HG03520 (cell line): ENCODE measurements around the gene ZBTB40.
A peak's percentile ranks its signal among the peaks of the same experiment; 100 is the strongest.

Experiments
- ATAC-seq: cut with Tn5 transposase; IDR thresholded peaks from one replicate; pipeline ENCODE4 v1.9.1; 2021; ENCODE audit warnings: mild to moderate bottlenecking, moderate library complexity; ENCODE audit not compliant: unreplicated experiment

The ZBTB40 gene, protein sequence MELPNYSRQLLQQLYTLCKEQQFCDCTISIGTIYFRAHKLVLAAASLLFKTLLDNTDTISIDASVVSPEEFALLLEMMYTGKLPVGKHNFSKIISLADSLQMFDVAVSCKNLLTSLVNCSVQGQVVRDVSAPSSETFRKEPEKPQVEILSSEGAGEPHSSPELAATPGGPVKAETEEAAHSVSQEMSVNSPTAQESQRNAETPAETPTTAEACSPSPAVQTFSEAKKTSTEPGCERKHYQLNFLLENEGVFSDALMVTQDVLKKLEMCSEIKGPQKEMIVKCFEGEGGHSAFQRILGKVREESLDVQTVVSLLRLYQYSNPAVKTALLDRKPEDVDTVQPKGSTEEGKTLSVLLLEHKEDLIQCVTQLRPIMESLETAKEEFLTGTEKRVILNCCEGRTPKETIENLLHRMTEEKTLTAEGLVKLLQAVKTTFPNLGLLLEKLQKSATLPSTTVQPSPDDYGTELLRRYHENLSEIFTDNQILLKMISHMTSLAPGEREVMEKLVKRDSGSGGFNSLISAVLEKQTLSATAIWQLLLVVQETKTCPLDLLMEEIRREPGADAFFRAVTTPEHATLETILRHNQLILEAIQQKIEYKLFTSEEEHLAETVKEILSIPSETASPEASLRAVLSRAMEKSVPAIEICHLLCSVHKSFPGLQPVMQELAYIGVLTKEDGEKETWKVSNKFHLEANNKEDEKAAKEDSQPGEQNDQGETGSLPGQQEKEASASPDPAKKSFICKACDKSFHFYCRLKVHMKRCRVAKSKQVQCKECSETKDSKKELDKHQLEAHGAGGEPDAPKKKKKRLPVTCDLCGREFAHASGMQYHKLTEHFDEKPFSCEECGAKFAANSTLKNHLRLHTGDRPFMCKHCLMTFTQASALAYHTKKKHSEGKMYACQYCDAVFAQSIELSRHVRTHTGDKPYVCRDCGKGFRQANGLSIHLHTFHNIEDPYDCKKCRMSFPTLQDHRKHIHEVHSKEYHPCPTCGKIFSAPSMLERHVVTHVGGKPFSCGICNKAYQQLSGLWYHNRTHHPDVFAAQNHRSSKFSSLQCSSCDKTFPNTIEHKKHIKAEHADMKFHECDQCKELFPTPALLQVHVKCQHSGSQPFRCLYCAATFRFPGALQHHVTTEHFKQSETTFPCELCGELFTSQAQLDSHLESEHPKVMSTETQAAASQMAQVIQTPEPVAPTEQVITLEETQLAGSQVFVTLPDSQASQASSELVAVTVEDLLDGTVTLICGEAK

DNA sequence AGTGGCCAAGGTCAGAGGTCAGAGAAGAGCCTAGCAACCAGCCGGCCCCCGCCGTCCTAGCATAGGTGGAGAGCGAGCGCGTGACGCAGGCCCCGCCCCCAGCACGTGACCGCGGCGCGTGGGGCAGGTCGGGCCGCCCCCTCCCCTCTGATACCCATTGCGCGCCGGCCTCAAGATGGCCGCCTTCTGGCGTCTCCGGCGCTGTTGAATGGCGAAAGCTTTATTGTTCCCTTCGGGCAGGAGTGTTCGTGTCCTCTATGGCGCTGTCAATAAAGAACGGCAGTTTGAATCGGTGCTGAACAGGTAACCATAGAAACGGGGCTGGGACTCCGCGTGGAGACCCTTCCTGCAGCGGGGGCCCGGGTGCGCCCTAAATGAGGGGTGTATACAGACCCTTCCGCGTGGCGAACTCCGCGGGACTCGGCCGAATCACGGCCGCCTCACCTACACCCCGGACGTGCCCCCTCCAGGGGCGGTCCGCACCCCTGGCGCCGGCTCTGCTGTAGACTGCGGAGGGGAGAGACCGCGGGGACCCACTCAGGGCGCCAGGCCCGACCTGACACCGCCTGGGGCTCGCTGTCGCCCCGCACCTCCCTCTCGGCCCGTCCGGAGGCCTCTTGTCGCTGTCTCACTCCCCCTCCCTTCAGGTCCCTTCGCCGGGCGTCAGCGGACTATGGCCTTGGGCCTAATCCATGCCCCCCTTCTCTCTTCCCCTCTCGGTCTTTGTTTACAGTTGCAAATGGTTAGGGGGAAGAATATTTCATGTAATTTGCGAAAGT is at the start of gene ZBTB40:
Gene ZBTB40 (plus strand): TSS at position 150 of the 779 bp plus-strand sequence. CDS start 38,098 bp downstream, outside the sequence.
- ATAC-seq, result peak; percentile 82

DNA sequence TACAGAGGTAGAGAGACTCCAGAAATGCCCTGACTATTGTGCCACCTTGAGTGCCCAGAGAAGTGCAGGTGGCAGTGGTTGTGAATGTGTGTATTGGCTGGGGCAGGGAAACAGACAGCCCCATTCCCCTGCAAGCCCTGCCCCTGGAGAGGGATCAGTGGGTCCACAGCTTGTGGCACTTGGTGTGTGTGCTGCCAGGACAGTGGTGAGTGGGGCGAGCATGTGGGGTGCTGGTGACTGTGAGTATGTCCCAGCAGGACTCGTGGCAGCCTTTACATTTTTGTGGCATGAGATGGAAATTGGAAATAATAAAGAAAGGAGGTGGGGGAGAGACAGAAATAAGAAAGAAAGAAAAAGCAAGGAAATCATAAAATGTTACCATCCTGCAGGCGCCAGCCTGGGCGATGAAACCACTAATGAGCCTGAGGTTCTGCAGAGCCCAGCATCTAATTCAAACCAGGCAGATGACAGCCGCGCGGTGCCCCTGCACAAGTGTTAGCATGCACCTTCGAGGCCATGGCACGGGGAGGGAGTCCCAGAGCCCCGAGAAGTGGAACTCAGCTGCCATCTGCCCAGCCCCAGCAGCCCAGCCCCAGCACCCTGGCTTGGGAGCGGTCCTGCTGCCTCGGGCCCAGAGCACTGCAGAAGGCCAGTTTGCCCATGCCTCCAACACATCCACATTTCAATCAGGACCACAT is 49.1 kb upstream of the ZBTB40 start:
- no peak for ATAC-seq

DNA sequence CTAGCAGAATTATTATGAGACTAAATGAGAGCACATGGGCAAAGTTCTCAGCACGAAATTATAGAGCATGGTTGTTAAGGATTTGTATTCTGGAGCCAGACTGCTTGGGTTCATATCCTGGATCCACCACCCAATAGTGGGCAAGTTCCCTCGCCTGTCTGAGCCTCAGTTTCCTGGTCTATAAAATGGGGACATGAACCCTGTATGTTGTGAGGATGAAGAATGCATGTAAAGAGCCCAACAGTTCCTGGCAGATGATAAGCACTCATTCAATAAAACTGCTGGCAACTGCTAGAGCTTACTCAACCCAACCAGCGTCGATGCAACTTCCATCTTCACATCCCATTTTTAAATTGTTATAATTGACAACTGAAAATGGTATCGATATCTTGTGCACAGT is 47.2 kb upstream of the ZBTB40 start:
- no peak for ATAC-seq

DNA sequence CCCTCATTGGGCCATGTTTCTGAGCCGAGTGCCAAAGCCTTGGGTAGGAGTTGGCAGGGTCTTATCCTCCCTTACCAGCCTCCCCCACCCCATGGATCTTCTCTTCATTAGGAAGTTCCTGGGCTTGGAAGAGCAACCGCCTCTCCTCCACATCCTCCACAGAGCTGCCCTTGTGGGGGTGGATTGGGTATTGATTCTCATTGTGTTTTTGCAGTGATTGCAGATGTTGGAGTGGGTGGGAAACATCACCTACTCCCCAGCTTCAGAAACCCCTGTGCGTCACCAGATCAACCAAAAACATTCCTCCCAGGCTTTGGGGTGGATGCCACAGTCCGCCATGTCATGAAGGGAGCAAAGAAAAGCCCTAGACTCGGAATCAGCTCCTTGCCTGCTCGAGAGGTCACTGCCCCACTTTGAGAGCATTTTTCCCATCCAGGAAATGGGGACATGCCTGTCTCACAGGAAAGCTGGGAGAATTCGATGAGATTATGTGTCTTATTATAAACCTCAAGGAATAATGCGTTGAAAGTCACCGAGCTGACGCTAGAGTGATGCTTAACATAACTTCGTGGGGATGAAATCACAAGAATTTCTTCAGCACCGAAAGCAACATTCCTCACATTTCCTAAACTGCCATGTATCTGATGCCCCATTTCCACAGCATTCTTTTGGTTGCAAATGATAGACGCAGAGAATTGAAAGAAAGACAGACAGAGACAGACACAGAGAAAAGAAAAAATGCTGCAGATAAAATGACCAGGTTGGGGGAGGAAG is 44.7 kb upstream of the ZBTB40 start:
- no peak for ATAC-seq

DNA sequence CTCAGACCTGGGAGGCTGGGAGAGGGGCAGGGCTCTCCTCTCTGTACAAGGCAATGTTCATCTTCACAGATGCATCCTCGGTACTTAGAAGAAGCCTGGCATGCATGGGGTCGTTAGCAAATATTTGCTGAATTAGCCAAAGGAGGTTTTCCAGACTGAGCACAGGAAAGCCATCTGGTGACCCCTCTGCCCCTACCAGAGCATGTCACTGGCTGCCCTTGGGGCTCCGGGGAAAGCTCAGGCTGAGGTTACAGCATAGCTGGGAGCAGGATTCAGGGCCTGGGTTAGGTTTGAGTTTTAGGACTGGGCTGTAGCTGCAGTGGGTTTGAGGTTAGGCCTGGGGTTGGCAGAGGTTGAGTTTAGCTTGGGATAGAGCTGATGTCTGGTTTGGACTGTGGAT is 43.4 kb upstream of the ZBTB40 start:
- no peak for ATAC-seq

DNA sequence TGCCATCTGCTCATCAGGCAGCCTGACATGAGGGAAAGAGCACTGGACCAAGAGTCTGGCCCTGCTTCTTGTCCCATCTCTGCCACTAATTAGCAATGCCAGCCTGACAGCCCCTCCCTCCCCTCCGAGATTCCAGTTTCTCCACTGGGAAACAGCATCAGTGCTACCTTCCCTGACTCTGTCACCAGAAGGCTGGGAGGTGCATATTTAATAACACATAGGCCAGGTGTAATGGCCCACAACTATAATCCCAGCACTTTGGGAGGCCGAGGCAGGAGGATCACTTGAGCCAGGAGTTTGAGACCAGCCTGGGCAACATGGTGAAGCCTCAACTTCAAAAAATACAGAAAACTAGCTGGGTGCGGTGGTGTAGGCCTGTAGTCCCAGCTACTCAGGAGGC is 41.2 kb upstream of the ZBTB40 start:
- no peak for ATAC-seq

DNA sequence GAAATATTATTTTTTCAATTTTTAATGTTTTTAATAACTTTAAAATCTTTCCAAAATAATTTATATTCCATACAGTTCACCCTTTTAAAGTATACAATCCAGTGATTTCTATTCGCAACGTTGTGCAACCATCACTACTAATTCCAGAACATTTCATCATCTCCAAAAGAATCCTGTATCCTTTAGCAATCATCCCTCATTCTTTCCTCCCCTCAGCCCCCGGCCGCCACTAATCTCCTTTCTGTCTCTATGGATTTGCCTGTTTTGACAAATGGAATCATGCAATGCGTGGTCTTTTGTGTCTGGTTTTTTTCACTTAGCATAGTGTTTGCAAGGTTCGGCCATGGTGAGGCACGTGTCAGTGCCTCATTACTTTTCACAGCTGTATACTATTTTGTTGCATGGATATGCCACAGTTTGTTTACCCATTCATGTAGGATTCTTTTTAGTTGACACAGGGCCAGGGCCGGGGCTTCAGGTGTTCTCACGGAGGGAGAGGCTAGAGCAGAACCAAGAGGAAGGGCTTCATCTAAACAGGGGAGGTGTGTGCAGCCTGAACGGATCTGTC is 40.6 kb upstream of the ZBTB40 start:
- ATAC-seq, result no peak

DNA sequence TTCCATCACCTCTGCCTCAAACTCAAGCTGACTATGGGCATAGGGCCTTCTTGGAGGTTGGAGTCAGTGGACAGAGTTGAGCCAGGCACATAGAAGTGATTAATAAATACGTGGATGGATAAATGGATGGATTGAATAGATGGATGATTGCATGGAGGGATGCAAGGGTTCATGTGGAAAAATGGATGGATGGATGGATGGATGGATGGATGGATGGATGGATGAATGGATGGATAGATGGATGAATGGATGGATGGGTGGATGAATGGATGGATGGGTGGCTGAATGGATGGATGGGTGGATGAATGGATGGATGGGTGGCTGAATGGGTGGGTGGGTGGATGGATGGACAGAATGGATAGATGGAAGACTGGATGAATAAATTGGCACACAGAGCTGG is 40.1 kb upstream of the ZBTB40 start:
- ATAC-seq, result no peak

DNA sequence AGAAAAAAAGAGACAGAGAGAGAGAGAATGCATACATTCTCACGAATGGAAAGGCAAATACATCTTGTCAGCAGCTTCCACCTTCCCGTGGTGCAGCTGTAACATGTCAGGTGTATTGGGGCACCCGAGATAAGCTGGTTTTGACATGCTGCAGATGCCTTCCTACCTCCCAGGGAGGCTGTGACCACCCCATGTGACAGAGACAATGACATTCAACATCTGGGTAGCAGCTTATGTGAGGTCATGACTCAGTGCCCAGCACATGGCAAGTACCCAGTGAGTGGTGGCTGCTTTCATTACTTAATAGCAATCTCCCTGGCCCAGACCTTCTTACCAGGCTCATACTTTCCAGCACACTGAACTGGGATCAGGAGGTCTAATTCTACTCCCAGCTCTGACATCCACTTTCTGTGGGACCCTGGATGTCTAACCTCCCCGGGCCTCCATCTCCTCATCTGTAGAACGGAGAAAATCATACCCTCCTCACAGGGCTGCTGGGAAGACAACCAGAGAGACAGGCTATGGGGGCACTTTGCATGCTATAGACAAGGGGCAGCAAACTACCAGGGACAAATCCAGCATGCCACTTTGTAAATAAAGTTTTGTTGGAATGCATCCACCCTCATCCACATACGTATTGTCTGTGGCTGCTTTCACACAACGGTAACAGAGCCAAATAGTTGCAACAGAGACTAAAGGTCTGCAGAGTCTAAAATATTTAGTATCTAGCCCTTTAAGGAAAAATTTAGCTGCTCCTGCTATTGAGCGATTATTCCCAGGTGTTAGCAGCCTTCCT is 38.5 kb upstream of the ZBTB40 start:
- no peak for ATAC-seq

DNA sequence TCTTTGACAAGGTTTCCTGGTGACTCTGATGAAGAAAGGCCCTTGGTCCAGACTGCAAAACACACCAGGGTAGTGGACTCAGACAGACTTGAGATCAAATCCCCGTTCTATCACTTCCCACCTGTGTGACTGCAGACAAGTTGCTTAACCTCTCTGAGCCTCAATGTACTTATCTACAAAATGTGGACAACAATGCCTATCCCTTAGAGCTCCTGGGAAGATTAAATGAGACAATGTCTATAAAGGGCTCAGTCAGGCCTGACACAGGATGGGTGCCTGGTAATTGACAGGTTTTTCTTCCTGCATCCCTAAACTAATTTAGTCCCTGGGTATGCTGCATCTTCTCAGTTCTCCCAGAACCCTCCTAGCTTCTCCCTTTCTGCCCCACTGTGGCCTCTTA is 37.9 kb upstream of the ZBTB40 start:
- no peak for ATAC-seq

DNA sequence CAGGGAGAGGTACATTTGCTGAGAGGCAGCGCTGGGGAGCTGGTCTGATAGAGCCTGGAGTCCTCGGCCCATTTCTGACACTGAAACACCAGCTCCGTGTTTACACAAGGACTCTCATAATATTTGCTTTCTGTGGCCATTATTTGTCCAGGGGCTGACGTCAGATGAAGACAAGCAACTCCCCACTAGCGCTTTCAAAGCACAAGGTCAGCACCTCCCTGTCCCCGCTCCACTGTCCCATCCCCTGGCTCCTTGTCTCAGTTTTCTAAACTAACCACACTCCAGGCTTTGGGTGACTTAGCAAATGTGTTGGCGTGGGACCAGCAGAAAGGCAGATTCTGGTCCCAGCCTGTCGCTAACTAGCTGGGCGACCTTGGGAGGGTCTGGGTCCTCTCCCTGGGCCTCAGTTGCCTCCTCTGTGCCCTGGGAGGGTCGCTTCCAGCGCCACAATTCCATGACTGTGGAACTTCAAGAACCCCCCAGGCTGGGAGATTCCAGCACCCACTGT is 37.4 kb upstream of the ZBTB40 start:
- no peak for ATAC-seq

DNA sequence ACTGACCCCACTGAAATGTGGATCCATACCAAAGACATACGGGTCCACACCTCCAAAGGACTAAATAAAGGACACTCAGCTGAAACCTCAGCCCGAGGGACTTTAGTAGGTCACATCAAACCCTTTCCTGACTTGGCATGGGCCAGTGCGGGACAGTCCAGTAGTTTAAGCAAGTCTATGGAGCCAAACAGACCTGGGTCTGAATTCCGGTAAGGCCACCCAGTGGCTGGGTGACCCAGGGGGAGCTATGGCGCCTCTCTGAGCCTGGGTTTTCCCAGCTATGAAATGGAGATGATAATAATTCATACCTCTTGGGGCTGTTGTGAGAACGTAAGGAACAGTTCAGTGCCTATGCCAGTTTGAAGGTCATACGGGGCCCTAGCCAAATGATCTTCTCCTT is 36.2 kb upstream of the ZBTB40 start:
- ATAC-seq, result no peak

DNA sequence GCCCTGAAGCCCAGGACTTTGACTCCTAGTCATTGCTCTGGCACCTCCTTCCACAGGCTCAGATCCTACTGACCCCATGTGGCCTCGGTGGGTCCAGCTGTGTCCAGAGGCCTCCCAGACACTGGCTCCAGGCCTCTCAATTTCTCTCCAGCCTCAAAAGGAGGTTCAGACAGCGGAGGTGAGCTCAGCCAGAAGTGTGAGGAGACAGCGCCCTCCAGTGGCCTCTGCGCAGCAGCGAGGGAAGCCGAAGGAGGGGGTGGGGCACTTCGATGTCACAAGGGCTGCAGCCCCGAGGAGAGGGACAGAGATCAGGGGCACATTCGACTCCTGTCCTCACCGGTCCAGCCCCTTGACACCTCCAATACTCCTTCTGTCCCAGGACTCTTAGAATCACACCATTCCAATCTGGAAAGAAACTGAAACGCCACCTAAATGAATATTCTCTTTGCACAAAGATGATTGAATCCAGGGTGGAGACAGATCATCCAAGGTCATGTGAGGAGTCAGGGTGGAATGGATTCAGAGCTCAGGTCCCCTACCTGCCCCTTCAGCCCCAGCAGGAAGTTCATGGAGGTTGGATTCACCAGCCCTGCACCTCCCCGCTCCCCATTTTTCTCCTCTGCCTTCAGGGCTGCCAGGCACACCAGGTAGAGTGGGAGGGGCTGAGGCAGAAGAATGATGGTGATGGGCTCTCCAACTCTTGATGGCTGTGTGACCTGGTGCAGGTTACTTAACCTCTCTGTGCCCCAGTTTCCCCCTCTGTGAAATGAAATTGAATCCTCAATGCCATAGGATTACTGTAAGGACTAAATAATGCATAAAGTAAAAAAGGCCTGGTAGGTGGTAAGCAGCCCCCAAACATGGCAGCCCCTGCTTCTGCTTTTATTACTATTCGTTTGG is 34.8 kb upstream of the ZBTB40 start:
- no peak for ATAC-seq

DNA sequence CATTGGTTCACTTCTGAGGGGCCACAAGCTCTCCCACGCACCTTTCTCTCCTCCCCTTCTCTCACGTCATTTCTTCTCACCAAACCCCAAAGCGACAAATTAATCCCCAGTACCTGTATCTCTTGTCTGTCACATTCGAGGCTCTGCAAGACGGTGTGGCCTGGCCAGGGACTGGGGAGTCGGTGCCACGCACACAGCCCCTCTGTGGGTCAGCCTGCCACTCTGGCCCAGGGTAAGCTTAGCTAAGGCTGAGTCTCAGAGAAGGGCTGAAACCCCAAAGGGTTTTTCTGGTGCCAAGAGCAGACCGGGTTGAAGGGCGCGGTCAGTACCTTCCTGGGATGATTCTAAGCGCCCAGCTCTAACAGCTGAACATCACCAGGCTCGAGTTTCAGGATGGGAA is 34.2 kb upstream of the ZBTB40 start:
- ATAC-seq, result no peak

DNA sequence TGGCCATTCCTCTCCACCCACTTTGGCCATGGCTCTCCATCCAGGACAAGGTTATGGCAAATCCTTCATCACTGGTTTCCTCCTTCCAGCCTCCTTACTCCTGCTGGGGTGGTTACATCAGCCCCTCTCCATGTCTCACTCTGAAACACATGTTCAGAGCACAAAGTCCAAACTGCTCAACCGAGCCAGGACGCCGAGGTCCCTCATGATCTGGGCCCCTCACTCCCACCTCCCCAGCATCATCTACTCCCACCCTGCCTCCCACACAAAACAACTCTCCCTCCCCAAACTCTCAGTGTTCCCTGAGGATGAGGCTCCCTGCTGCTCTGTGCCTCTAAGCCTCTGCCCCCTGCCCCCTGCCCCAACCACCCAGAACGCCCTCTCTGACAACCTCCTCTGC is 33.3 kb upstream of the ZBTB40 start:
- no peak for ATAC-seq

DNA sequence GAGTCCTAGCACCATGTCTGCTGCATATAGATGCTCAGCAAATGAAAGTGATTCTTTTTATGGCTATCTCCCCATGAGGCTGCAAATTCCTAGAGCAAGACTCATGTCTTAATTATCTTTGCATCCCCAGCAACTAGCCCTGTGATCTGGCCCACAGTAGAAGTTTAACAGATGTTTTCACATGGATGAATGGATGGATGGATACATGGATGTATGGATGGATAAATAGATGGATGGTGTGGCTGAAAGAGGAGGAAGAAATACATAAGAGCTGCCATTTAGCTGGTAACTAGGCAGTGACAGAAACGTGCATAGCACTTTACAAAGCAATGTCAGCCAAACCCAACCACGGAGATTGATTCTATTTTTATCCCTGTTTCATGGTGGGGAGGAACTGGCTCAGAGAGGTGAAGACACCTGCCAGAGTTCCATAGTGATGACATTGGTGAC is 32.7 kb upstream of the ZBTB40 start:
- ATAC-seq, result no peak
